Endothelial cell of umbilical vein (primary cell): ENCODE results near the gene PSD2.

ENCODE experiments used
- EZH2 ChIP-seq: IDR thresholded peaks from 2 replicates; pipeline ENCODE4 v1.6.1; 2012; ENCODE audit warnings: borderline replicate concordance, low read depth, mild to moderate bottlenecking, moderate library complexity, low read length, inconsistent platforms; ENCODE audit not compliant: severe bottlenecking
- POLR2AphosphoS5 ChIP-seq: IDR thresholded peaks from 2 replicates; pipeline ENCODE4 v1.6.1; 2012; ENCODE audit warnings: low read depth, mild to moderate bottlenecking, control low read depth, low read length, moderate library complexity; ENCODE audit not compliant: insufficient read depth
- TF ChIP-seq, protein P1 (sequence below), 2 donors: IDR thresholded peaks; 1 replicate in 1 of 2; 2 replicates in 1 of 2; pipeline ENCODE4 v1.5.1; 2011; ENCODE audit warnings: low read length in 2 of 2, mild to moderate bottlenecking in 2 of 2, moderate library complexity in 2 of 2, control low read depth in 1 of 2, inconsistent platforms in 1 of 2, low read depth in 1 of 2; ENCODE audit not compliant: insufficient read depth in 1 of 2; ENCODE audit errors: extremely low read depth in 1 of 2
- TF ChIP-seq, protein P2 (sequence below): IDR thresholded peaks from 2 replicates; pipeline ENCODE4 v1.6.1; 2011; ENCODE audit not compliant: insufficient read depth, insufficient read length

DNA sequence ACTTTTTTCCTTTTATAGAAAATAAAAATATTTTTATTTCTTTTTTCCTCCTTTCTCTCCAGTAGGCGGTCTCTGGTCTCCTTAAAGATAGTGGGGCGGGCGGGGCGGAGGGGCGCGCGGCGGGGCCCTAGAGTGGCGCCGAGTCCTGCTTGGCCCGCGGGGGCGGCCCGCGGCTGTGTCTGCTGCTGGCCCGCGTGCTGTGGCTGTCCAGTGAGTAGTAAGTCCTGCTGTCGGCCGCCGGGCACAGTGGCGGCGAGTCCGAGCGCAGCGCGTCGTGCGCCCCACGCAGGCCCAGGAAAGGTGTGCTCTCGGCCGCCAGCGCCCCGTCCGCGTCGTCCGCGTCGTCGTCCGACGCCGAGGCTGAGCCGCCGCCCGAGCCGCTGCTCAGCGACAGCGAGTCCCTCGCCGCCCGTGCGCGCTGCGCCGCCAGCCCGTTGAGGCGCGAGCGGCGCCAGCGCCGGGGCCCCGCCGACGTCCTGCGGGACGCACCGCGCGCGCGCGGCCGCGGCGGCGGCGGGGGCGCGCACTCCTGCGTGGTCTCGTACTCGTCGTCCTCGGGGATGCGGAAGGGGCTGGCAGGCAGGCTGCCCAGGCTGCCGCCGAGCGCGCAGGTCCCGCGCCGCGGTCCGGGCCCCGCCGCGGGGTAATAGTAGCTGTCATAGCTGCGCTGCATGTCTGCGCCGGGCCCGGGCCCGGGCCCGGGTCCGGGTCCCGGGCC, 52.3 kb downstream of the PSD2 start:
- TF ChIP-seq, protein P1, sequence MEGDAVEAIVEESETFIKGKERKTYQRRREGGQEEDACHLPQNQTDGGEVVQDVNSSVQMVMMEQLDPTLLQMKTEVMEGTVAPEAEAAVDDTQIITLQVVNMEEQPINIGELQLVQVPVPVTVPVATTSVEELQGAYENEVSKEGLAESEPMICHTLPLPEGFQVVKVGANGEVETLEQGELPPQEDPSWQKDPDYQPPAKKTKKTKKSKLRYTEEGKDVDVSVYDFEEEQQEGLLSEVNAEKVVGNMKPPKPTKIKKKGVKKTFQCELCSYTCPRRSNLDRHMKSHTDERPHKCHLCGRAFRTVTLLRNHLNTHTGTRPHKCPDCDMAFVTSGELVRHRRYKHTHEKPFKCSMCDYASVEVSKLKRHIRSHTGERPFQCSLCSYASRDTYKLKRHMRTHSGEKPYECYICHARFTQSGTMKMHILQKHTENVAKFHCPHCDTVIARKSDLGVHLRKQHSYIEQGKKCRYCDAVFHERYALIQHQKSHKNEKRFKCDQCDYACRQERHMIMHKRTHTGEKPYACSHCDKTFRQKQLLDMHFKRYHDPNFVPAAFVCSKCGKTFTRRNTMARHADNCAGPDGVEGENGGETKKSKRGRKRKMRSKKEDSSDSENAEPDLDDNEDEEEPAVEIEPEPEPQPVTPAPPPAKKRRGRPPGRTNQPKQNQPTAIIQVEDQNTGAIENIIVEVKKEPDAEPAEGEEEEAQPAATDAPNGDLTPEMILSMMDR (IDR thresholded peaks at IDR 0.05; ENCODE audit: extremely low read depth in 1 of 2, insufficient read depth in 1 of 2, low read depth in 1 of 2, low read length in 2 of 2), result no peak
- TF ChIP-seq POLR2AphosphoS5 (peak; percentile 45), EZH2 (peak; percentile 52)
- TF ChIP-seq, protein P2, sequence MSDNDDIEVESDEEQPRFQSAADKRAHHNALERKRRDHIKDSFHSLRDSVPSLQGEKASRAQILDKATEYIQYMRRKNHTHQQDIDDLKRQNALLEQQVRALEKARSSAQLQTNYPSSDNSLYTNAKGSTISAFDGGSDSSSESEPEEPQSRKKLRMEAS, result no peak
